ENCODE results near the gene PGAM2.

DNA sequence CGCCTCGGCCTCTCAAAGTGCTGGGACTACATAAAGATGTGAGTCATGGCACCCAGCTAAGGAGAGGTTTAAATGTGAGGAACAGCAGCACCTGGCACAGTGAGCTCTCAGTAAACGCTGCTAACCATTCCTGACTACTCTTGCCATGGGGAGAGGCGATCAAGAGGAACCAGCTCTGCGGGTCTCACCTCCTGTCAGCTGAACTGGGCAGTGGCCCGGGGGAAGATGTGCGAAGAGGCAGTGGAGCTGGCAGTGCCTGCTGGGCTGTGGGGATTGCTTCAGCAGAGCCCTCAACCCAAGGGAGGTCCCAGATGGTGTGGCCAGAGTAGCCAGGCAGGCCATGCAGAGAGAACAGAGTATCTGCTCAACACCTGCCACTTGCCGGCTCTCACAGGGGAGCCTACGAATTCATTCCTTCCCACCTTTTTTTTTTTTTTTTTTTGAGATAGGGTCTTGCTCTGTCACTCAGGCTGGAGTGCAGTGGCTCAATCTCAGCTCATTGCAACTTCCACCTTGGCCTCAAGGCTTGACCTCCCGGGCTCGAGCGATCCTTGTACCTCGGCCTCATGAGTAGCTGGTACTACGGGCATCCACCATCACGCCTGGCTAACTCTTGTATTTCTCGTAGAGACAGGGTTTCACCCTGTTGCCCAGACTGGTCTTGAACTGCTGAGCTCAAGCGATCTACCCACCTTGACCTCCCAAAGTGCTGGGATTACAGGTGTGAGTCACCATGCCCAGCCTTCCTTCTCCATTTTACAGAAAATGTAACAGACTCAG is 10.1 kb upstream of the PGAM2 start:
- TF ChIP-seq ZNF174 (tag by site-specific recombination; IDR thresholded peaks at IDR 0.05) (no peak), ZNF423 (tag by site-specific recombination; IDR thresholded peaks at IDR 0.05) (no peak), KLF9 (tag by site-specific recombination; IDR thresholded peaks at IDR 0.05; ENCODE audit: low read depth) (no peak), ZNF785 (tag by site-specific recombination; IDR thresholded peaks at IDR 0.05) (no peak), ZNF561 (tag by site-specific recombination; IDR thresholded peaks at IDR 0.05; ENCODE audit: borderline replicate concordance) (no peak), ZNF121 (tag by site-specific recombination; IDR thresholded peaks at IDR 0.05) (no peak), KLF10 (tag by site-specific recombination; IDR thresholded peaks at IDR 0.05) (no peak), ZNF707 (tag by site-specific recombination; IDR thresholded peaks at IDR 0.05) (no peak), ZNF549 (tag by site-specific recombination; IDR thresholded peaks at IDR 0.05) (no peak)
- TF ChIP-seq, protein P1, sequence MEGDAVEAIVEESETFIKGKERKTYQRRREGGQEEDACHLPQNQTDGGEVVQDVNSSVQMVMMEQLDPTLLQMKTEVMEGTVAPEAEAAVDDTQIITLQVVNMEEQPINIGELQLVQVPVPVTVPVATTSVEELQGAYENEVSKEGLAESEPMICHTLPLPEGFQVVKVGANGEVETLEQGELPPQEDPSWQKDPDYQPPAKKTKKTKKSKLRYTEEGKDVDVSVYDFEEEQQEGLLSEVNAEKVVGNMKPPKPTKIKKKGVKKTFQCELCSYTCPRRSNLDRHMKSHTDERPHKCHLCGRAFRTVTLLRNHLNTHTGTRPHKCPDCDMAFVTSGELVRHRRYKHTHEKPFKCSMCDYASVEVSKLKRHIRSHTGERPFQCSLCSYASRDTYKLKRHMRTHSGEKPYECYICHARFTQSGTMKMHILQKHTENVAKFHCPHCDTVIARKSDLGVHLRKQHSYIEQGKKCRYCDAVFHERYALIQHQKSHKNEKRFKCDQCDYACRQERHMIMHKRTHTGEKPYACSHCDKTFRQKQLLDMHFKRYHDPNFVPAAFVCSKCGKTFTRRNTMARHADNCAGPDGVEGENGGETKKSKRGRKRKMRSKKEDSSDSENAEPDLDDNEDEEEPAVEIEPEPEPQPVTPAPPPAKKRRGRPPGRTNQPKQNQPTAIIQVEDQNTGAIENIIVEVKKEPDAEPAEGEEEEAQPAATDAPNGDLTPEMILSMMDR (tag by site-specific recombination; IDR thresholded peaks at IDR 0.05), result no peak
